H1 (cell line): ENCODE data around the gene MEF2B.
"Not testable (repeated sequence)": the region's sequence is repeated elsewhere in the genome, so short reads cannot be mapped to it uniquely, and the experiment has no call there.

Experiments
- RAD21 ChIP-seq, 2 experiments: IDR thresholded peaks in 1 of 2; conservative IDR thresholded peaks in 1 of 2; 2 replicates each; pipeline ENCODE4 v1.6.1; 2011; ENCODE audit warnings: low read depth in 2 of 2, low read length in 2 of 2, improper control_type of control experiment in 1 of 2, inconsistent platforms in 1 of 2, mild to moderate bottlenecking in 1 of 2, moderate library complexity in 1 of 2
- TF ChIP-seq, protein P1 (sequence below), 3 experiments: IDR thresholded peaks; 1 replicate in 2 of 3; 2 replicates in 1 of 3; pipeline versions ENCODE4 v1.5.1 to v1.6.1; 2011; ENCODE audit warnings: low read length in 3 of 3, mild to moderate bottlenecking in 3 of 3, inconsistent platforms in 2 of 3, low read depth in 1 of 3, moderate library complexity in 1 of 3; ENCODE audit not compliant: insufficient read depth in 1 of 3; ENCODE audit errors: control extremely low read depth in 1 of 3
- TF ChIP-seq, protein P2 (sequence below): IDR thresholded peaks from 2 replicates; pipeline ENCODE4 v1.6.1; 2011; ENCODE audit warnings: low read length, improper control_type of control experiment

DNA sequence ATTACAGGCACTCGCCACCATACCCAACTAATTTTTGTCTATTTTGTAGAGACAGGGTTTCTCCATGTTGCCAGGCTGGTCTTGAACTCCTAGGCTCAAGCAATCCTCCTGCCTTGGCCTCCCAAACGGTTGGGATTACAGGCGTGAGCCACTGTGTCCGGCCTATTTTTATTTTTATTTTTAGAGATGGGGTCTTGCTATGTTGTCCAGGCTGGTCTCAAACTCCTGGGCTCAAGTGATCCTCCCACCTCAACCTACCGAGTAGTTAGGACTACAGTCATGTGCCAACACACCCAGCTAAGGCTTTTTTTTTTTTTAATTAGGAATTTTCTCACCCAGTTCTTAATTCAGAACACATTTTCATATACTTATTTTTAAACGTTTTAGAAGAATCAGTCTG lies 34.4 kb downstream of the MEF2B start:
- TF ChIP-seq, protein P1, sequence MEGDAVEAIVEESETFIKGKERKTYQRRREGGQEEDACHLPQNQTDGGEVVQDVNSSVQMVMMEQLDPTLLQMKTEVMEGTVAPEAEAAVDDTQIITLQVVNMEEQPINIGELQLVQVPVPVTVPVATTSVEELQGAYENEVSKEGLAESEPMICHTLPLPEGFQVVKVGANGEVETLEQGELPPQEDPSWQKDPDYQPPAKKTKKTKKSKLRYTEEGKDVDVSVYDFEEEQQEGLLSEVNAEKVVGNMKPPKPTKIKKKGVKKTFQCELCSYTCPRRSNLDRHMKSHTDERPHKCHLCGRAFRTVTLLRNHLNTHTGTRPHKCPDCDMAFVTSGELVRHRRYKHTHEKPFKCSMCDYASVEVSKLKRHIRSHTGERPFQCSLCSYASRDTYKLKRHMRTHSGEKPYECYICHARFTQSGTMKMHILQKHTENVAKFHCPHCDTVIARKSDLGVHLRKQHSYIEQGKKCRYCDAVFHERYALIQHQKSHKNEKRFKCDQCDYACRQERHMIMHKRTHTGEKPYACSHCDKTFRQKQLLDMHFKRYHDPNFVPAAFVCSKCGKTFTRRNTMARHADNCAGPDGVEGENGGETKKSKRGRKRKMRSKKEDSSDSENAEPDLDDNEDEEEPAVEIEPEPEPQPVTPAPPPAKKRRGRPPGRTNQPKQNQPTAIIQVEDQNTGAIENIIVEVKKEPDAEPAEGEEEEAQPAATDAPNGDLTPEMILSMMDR (IDR thresholded peaks at IDR 0.05; ENCODE audit: control extremely low read depth in 1 of 3, insufficient read depth in 1 of 3, low read depth in 1 of 3, low read length in 3 of 3), result not testable (repeated sequence)
- TF ChIP-seq, protein P2, sequence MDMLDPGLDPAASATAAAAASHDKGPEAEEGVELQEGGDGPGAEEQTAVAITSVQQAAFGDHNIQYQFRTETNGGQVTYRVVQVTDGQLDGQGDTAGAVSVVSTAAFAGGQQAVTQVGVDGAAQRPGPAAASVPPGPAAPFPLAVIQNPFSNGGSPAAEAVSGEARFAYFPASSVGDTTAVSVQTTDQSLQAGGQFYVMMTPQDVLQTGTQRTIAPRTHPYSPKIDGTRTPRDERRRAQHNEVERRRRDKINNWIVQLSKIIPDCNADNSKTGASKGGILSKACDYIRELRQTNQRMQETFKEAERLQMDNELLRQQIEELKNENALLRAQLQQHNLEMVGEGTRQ, result not testable (repeated sequence)
- not testable (repeated sequence) for TF ChIP-seq RAD21 (IDR thresholded peaks at IDR 0.05 in 1 of 2, conservative IDR thresholded peaks at IDR 0.05 in 1 of 2; ENCODE audit: low read depth in 2 of 2, low read length in 2 of 2)
